ENCODE data around the gene ACP7.

Gene ACP7

GRCh38 chr19:39045506-39045905 is 38.7 kb upstream of the ACP7 start:
- Histone ChIP-seq H3K27ac (ENCODE audit: low read length) (no peak overlapping the region), H3K36me3 (ENCODE audit: insufficient read depth, low read length) (no peaks in the 10 kb centered on the region), H3K27me3 (ENCODE audit: insufficient read depth, low read length, poor library complexity) (no peaks in the 10 kb centered on the region), H3K4me2 (ENCODE audit: insufficient read depth, low read length) (no peak overlapping the region), H3K9me3 (ENCODE audit: insufficient read depth, low read length, severe bottlenecking) (peaks cover 7% of the 10 kb centered on the region), H3K4me1 (ENCODE audit: insufficient read depth, low read length) (no peaks in the 10 kb centered on the region), H4K20me1 (ENCODE audit: insufficient read depth, low read length) (no peaks in the 10 kb centered on the region), H3K79me2 (ENCODE audit: insufficient read depth, low read length) (no peaks in the 10 kb centered on the region), H3K9ac (ENCODE audit: low read depth, low read length) (no peak overlapping the region), H3K4me3 (ENCODE audit: low read depth in 1 of 2, low read length in 2 of 2) (no peak overlapping the region), H2AFZ (ENCODE audit: low read depth, low read length) (no peak overlapping the region)
- no peak for DNase-seq
- TF ChIP-seq CTCF (IDR thresholded peaks at IDR 0.05; ENCODE audit: borderline replicate concordance, extremely low read depth, low read length, poor library complexity, severe bottlenecking) (no peak), EZH2 (IDR thresholded peaks at IDR 0.05; ENCODE audit: borderline replicate concordance, low read depth, low read length, severe bottlenecking) (no peak)
- ATAC-seq (ENCODE audit: insufficient read depth, low read depth), result no peak

GRCh38 chr19:39046037-39046821 is 37.9 kb upstream of the ACP7 start:
- H3K9ac ChIP-seq (ENCODE audit: low read depth, low read length), result no peak overlapping the region
- H3K4me1 ChIP-seq (ENCODE audit: insufficient read depth, low read length), result no peaks in the 10 kb centered on the region
- no peak overlapping the region for H3K4me2 ChIP-seq (ENCODE audit: insufficient read depth, low read length)
- H3K36me3 ChIP-seq (ENCODE audit: insufficient read depth, low read length), result no peaks in the 10 kb centered on the region
- DNase-seq, result no peak
- H3K9me3 ChIP-seq (ENCODE audit: insufficient read depth, low read length, severe bottlenecking), result peaks cover 7% of the 10 kb centered on the region
- ATAC-seq (ENCODE audit: insufficient read depth, low read depth), result no peak
- H3K27ac ChIP-seq (ENCODE audit: low read length), result no peak overlapping the region
- no peaks in the 10 kb centered on the region for H3K27me3 ChIP-seq (ENCODE audit: insufficient read depth, low read length, poor library complexity)
- no peak overlapping the region for H2AFZ ChIP-seq (ENCODE audit: low read depth, low read length)
- H3K79me2 ChIP-seq (ENCODE audit: insufficient read depth, low read length), result no peaks in the 10 kb centered on the region
- no peak overlapping the region for H3K4me3 ChIP-seq (ENCODE audit: low read depth in 1 of 2, low read length in 2 of 2)
- TF ChIP-seq EZH2 (IDR thresholded peaks at IDR 0.05; ENCODE audit: borderline replicate concordance, low read depth, low read length, severe bottlenecking), result no peak
- no peak for TF ChIP-seq CTCF (IDR thresholded peaks at IDR 0.05; ENCODE audit: borderline replicate concordance, extremely low read depth, low read length, poor library complexity, severe bottlenecking)
- H4K20me1 ChIP-seq (ENCODE audit: insufficient read depth, low read length), result no peaks in the 10 kb centered on the region

GRCh38 chr19:39047073-39047472 is 37.1 kb upstream of the ACP7 start:
- Histone ChIP-seq H3K4me1 (ENCODE audit: insufficient read depth, low read length) (no peaks in the 10 kb centered on the region), H3K9ac (ENCODE audit: low read depth, low read length) (no peak overlapping the region), H4K20me1 (ENCODE audit: insufficient read depth, low read length) (no peaks in the 10 kb centered on the region; the same call in 1 of the 2 replicates), H3K9me3 (ENCODE audit: insufficient read depth, low read length, severe bottlenecking) (peaks cover 7% of the 10 kb centered on the region), H3K27me3 (ENCODE audit: insufficient read depth, low read length, poor library complexity) (no peaks in the 10 kb centered on the region), H3K79me2 (ENCODE audit: insufficient read depth, low read length) (no peaks in the 10 kb centered on the region), H3K27ac (ENCODE audit: low read length) (no peak overlapping the region), H2AFZ (ENCODE audit: low read depth, low read length) (no peak overlapping the region), H3K4me2 (ENCODE audit: insufficient read depth, low read length) (no peak overlapping the region), H3K4me3 (ENCODE audit: low read depth in 1 of 2, low read length in 2 of 2) (no peak overlapping the region), H3K36me3 (ENCODE audit: insufficient read depth, low read length) (no peaks in the 10 kb centered on the region)
- ATAC-seq (ENCODE audit: insufficient read depth, low read depth) (no peak), DNase-seq (no peak)
- no peak for TF ChIP-seq EZH2 (IDR thresholded peaks at IDR 0.05; ENCODE audit: borderline replicate concordance, low read depth, low read length, severe bottlenecking)
- no peak for TF ChIP-seq CTCF (IDR thresholded peaks at IDR 0.05; ENCODE audit: borderline replicate concordance, extremely low read depth, low read length, poor library complexity, severe bottlenecking)
